SKM-1 (cell line): ENCODE data around the gene CYTH3.
"Not testable (repeated sequence)": the region's sequence is repeated elsewhere in the genome, so short reads cannot be mapped to it uniquely, and the experiment has no call there.

ENCODE experiments used
- DNase-seq: peaks from one replicate; lab custom pipeline; 2025; ENCODE audit not compliant: unreplicated experiment; lab: John Stamatoyannopoulos, UW

Gene CYTH3

GRCh38 chr7:6272481-6273323, at the start of gene CYTH3:
Gene CYTH3 (minus strand): TSS chr7:6272624. CDS start chr7:6272507, 117 bp downstream.
- peak; percentile 62 for DNase-seq

GRCh38 chr7:6320791-6321190, 48.4 kb upstream of the CYTH3 start:
- no peak for DNase-seq

GRCh38 chr7:6317797-6318438, 45.5 kb upstream of the CYTH3 start:
- DNase-seq = no peak

- DNase-seq = no peak
Observed at GRCh38 chr7:6316226-6316625, 43.8 kb upstream of the CYTH3 start.

- no peak for DNase-seq
Observed at GRCh38 chr7:6315746-6316145, 43.3 kb upstream of the CYTH3 start.

- DNase-seq = no peak
Observed at GRCh38 chr7:6310271-6310993, 38.0 kb upstream of the CYTH3 start.

GRCh38 chr7:6307762-6308161, 35.3 kb upstream of the CYTH3 start:
- DNase-seq = no peak

- no peak for DNase-seq
Observed at GRCh38 chr7:6306471-6306870, 34.0 kb upstream of the CYTH3 start.

GRCh38 chr7:6305330-6305729, 32.9 kb upstream of the CYTH3 start:
- DNase-seq = no peak

GRCh38 chr7:6301446-6301845, 29.0 kb upstream of the CYTH3 start:
- DNase-seq = not testable (repeated sequence)

GRCh38 chr7:6299774-6300173, 27.4 kb upstream of the CYTH3 start:
- no peak for DNase-seq

- DNase-seq = no peak
Observed at GRCh38 chr7:6294839-6295238, 22.4 kb upstream of the CYTH3 start.

GRCh38 chr7:6293202-6293601, 20.8 kb upstream of the CYTH3 start:
- no peak for DNase-seq

GRCh38 chr7:6291941-6292340, 19.5 kb upstream of the CYTH3 start:
- not testable (repeated sequence) for DNase-seq

- DNase-seq = no peak
Observed at GRCh38 chr7:6291531-6291930, 19.1 kb upstream of the CYTH3 start.

GRCh38 chr7:6290319-6290741, 17.9 kb upstream of the CYTH3 start:
- DNase-seq = no peak

- DNase-seq = no peak
Observed at GRCh38 chr7:6288270-6288860, 15.9 kb upstream of the CYTH3 start.

- no peak for DNase-seq
Observed at GRCh38 chr7:6286486-6286885, 14.1 kb upstream of the CYTH3 start.

GRCh38 chr7:6284461-6285360, 12.3 kb upstream of the CYTH3 start:
- no peak for DNase-seq

- DNase-seq = no peak
Observed at GRCh38 chr7:6284055-6284400, 11.6 kb upstream of the CYTH3 start.
